Colonic mucosa (tissue), 4 donors: ENCODE data around the gene TEDC1. TPM values are rescaled to one million over a fixed set of nuclear protein-coding genes. Genes with fewer than 3 reads are reported as not detected.

Experiments used
- DNase-seq: peaks from one replicate; pipeline ENCODE4 v3.0.0-alpha.2; 2020
- H3K27ac ChIP-seq: fragments of 200-600 bp; one replicate; pipeline ENCODE4 v1.8.0; 2021
- H3K27me3 ChIP-seq: fragments of 200-600 bp; one replicate; pipeline ENCODE4 v1.8.0; 2021
- H3K36me3 ChIP-seq: fragments of 200-600 bp; one replicate; pipeline ENCODE4 v1.8.0; 2021
- H3K4me1 ChIP-seq: fragments of 200-600 bp; one replicate; pipeline ENCODE4 v1.8.0; 2021; ENCODE audit warnings: mild to moderate bottlenecking
- H3K4me3 ChIP-seq: fragments of 200-600 bp; one replicate; pipeline ENCODE4 v1.8.0; 2021
- H3K9ac ChIP-seq, 2 donors: one replicate each; pipeline ENCODE4 v1.7.0; 2013; ENCODE audit warnings: control low read depth in 2 of 2, low read depth in 2 of 2, low read length in 2 of 2
- H3K9me3 ChIP-seq: fragments of 200-600 bp; one replicate; pipeline ENCODE4 v1.8.0; 2021
- CTCF ChIP-seq: fragments of 200-600 bp; IDR thresholded peaks from one replicate; pipeline ENCODE4 v1.8.0; 2022; ENCODE audit warnings: antibody characterized with exemption, mild to moderate bottlenecking
- intact Hi-C: fragments of 100-400 bp; cut with DNase I; formaldehyde crosslinking; loops from one replicate; pipeline ENCODE4 v1.14.1; 2022
- total RNA-seq, 2 donors: library from RNA; stranded (reverse); fragmentation: NEBNext Ultra II Directional in 1 of 2; extraction: Animal tissue kit (Norgen Biotek cat#: 25700) in 1 of 2; gene quantifications; one replicate each; pipeline ENCODE4 v1.2.1, GENCODE V29; 2021
- donor health status: healthy.
- donor health status: DM: no; HTN: no; CAD: no.
- donor health status: DM: no; HTN: no; CAD: no.

TEDC1 gene
- total RNA-seq, 2 donors from 2014 or later, result 15.0 to 55.7 TPM

- H3K36me3 ChIP-seq, result no peaks in the 10 kb centered on the region
- H3K4me1 ChIP-seq, result no peaks in the 10 kb centered on the region
- H3K9me3 ChIP-seq, result no peaks in the 10 kb centered on the region
- no peak overlapping the region for H3K9ac ChIP-seq
- H3K27ac ChIP-seq, result no peak overlapping the region
- no peak overlapping the region for H3K4me3 ChIP-seq
- no peaks in the 10 kb centered on the region for H3K27me3 ChIP-seq
- intact Hi-C loops, result no loop called here
- no peak for TF ChIP-seq CTCF
- DNase-seq, result no peak
Measured at GRCh38 chr14:105466531-105467248, 24.4 kb upstream of the TEDC1 start.

GRCh38 chr14:105467249-105467941, 23.7 kb upstream of the TEDC1 start:
- DNase-seq, result no peak
- intact Hi-C loops, result no loop called here
- Histone ChIP-seq H3K9me3 (no peaks in the 10 kb centered on the region), H3K9ac (no peak overlapping the region), H3K27me3 (no peaks in the 10 kb centered on the region), H3K36me3 (no peaks in the 10 kb centered on the region), H3K4me1 (no peaks in the 10 kb centered on the region), H3K27ac (no peak overlapping the region), H3K4me3 (no peak overlapping the region)
- no peak for TF ChIP-seq CTCF

GRCh38 chr14:105467942-105468471, 23.0 kb upstream of the TEDC1 start:
- no peak for DNase-seq
- H3K27me3 ChIP-seq, result no peaks in the 10 kb centered on the region
- intact Hi-C loops, result no loop called here
- H3K4me3 ChIP-seq, result no peak overlapping the region
- no peak for TF ChIP-seq CTCF
- no peak overlapping the region for H3K27ac ChIP-seq
- no peaks in the 10 kb centered on the region for H3K4me1 ChIP-seq
- H3K36me3 ChIP-seq, result no peaks in the 10 kb centered on the region
- H3K9me3 ChIP-seq, result no peaks in the 10 kb centered on the region
- H3K9ac ChIP-seq, result no peak overlapping the region

GRCh38 chr14:105468621-105469241, 22.3 kb upstream of the TEDC1 start:
- TF ChIP-seq CTCF, result no peak
- Histone ChIP-seq H3K4me1 (peaks cover 5% of the 10 kb centered on the region), H3K27ac (no peak overlapping the region), H3K27me3 (peaks cover 4% of the 10 kb centered on the region), H3K9ac (no peak overlapping the region), H3K36me3 (no peaks in the 10 kb centered on the region), H3K4me3 (no peak overlapping the region), H3K9me3 (no peaks in the 10 kb centered on the region)
- DNase-seq, result no peak
- intact Hi-C loops, result no loop called here

- intact Hi-C loops, result no loop called here
- DNase-seq, result no peak
- no peaks in the 10 kb centered on the region for H3K9me3 ChIP-seq
- H3K4me1 ChIP-seq, result peaks cover 7% of the 10 kb centered on the region
- no peak for TF ChIP-seq CTCF
- H3K4me3 ChIP-seq, result no peak overlapping the region
- no peak overlapping the region for H3K27ac ChIP-seq
- H3K9ac ChIP-seq, result no peak overlapping the region
- no peaks in the 10 kb centered on the region for H3K36me3 ChIP-seq
- peaks cover 9% of the 10 kb centered on the region for H3K27me3 ChIP-seq
Measured at GRCh38 chr14:105469456-105470349, 21.3 kb upstream of the TEDC1 start.
